HCT116 (cell line): ENCODE results near the gene TACR2. TPM values are rescaled to one million over a fixed set of nuclear protein-coding genes. Genes with fewer than 3 reads are reported as not detected.

Experiments
- ATAC-seq: fragments of 200-7000 bp; cut with Tn5 transposase; 2 replicates; pipeline ENCODE4 v1.9.1; 2020; ENCODE audit warnings: mild to moderate bottlenecking, moderate library complexity
- BruUV-seq: library from RNA; stranded (reverse); fragments of 400-500 nt; replicated peaks from 2 replicates; lab custom pipeline; 2021; lab: Mats Ljungman, UMichigan
- CTCF ChIA-PET: fragments of 300-600 bp; sonication (Branson Sonifier 250); formaldehyde crosslinking; loops from one replicate; lab custom pipeline; 2021; ENCODE audit warnings: antibody characterized with exemption; lab: Charles Lee
- POLR2A ChIA-PET: fragments of 300-600, 350-600 bp; sonication (Branson Sonifier 250); formaldehyde crosslinking; loops from one replicate; lab custom pipeline; 2021; ENCODE audit warnings: antibody characterized with exemption; lab: Charles Lee
- RAD21 ChIA-PET, 2 experiments: fragments of 300-600 bp; sonication (Branson Sonifier 250); formaldehyde crosslinking; loops; one replicate each; lab custom pipeline; 2023; ENCODE audit warnings: low total read pairs in 2 of 2; ENCODE audit not compliant: uncharacterized antibody in 2 of 2, unreplicated experiment in 2 of 2, low non-redundant PET in 1 of 2; lab: Charles Lee
- DNase-seq: peaks from one replicate; pipeline ENCODE4 v3.0.0-alpha.2; 2010; ENCODE audit warnings: low read depth, low spot score
- H2AFZ ChIP-seq: fragments of 200-600 bp; shearing (Covaris generic), sonication (generic); 2 replicates; pipeline ENCODE4 v1.6.1; 2017; ENCODE audit warnings: low read depth, mixed run types, mixed read lengths, antibody characterized with exemption, low read length; ENCODE audit not compliant: poor library complexity, severe bottlenecking
- H3K27ac ChIP-seq: 2 replicates; pipeline ENCODE4 v1.5.1; 2012; ENCODE audit warnings: low read depth, low read length
- H3K27me3 ChIP-seq: fragments of 200-600 bp; sonication (generic); 2 replicates; pipeline ENCODE4 v1.6.1; 2016; ENCODE audit warnings: mixed run types, low read length, mixed read lengths; ENCODE audit not compliant: insufficient read depth
- H3K36me3 ChIP-seq, 2 experiments: fragments of 200-500 bp in 1 of 2; fragments of 200-600 bp in 1 of 2; sonication (Bioruptor generic) in 1 of 2; sonication (generic) in 1 of 2; 2 replicates each; pipeline versions ENCODE4 v1.5.1 to v1.6.1; 2014 to 2016; ENCODE audit warnings: low read length in 2 of 2, inconsistent platforms in 1 of 2, mixed read lengths in 1 of 2, mixed run types in 1 of 2; ENCODE audit not compliant: insufficient read depth in 2 of 2, control insufficient read depth in 1 of 2
- H3K4me1 ChIP-seq, 2 experiments: fragments of 200-600 bp in 1 of 2; sonication (generic) in 1 of 2; 2 replicates each; pipeline versions ENCODE4 v1.5.1 to v1.6.1; 2012 to 2017; ENCODE audit warnings: low read length in 2 of 2, inconsistent platforms in 1 of 2, mild to moderate bottlenecking in 1 of 2, mixed read lengths in 1 of 2, mixed run types in 1 of 2, moderate library complexity in 1 of 2; ENCODE audit not compliant: insufficient read depth in 2 of 2, control insufficient read depth in 1 of 2
- H3K4me2 ChIP-seq: fragments of 200-600 bp; sonication (generic); 2 replicates; pipeline ENCODE4 v1.6.1; 2017; ENCODE audit warnings: mixed run types, low read length, mixed read lengths
- H3K4me3 ChIP-seq, 2 experiments: fragments of 200-600 bp in 1 of 2; sonication (generic) in 1 of 2; replicated peaks in 1 of 2; 2 replicates each; pipeline ENCODE4 v1.5.1; 2011 to 2016; ENCODE audit warnings: low read length in 2 of 2, control low read depth in 1 of 2, low read depth in 1 of 2, mild to moderate bottlenecking in 1 of 2, mixed read lengths in 1 of 2, mixed run types in 1 of 2
- H3K79me2 ChIP-seq: fragments of 200-600 bp; sonication (generic); 2 replicates; pipeline ENCODE4 v1.6.1; 2017; ENCODE audit warnings: mild to moderate bottlenecking, mixed run types, low read length, moderate library complexity, mixed read lengths; ENCODE audit not compliant: insufficient read depth
- H3K9ac ChIP-seq: fragments of 200-600 bp; sonication (generic); 2 replicates; pipeline ENCODE4 v1.6.1; 2016; ENCODE audit warnings: low read length, mixed read lengths
- H3K9me2 ChIP-seq: fragments of 200-600 bp; sonication (generic), shearing (Covaris generic); 2 replicates; pipeline ENCODE4 v1.6.1; 2017; ENCODE audit warnings: mixed run types, mild to moderate bottlenecking, moderate library complexity; ENCODE audit not compliant: insufficient read depth
- H3K9me3 ChIP-seq, 2 experiments: fragments of 200-500 bp in 1 of 2; fragments of 200-600 bp in 1 of 2; sonication (Bioruptor generic) in 1 of 2; sonication (generic) in 1 of 2; 2 replicates each; pipeline ENCODE4 v1.6.1; 2014 to 2017; ENCODE audit warnings: low read length in 2 of 2, mixed read lengths in 2 of 2, inconsistent platforms in 1 of 2, low read depth in 1 of 2, mild to moderate bottlenecking in 1 of 2, mixed run types in 1 of 2, moderate library complexity in 1 of 2; ENCODE audit not compliant: control insufficient read depth in 1 of 2, insufficient read depth in 1 of 2
- H4K20me1 ChIP-seq: fragments of 200-600 bp; sonication (generic), shearing (Covaris generic); 2 replicates; pipeline ENCODE4 v1.6.1; 2017; ENCODE audit warnings: mixed run types, mild to moderate bottlenecking, moderate library complexity; ENCODE audit not compliant: insufficient read depth
- CEBPB ChIP-seq: IDR thresholded peaks from 2 replicates; pipeline ENCODE4 v1.6.1; 2012; ENCODE audit warnings: low read depth
- FOSL1 ChIP-seq: IDR thresholded peaks from 2 replicates; pipeline ENCODE4 v1.6.1; 2012; ENCODE audit warnings: low read depth
- SP1 ChIP-seq: IDR thresholded peaks from 2 replicates; pipeline ENCODE4 v1.6.1; 2012; ENCODE audit warnings: low read depth
- TCF7L2 ChIP-seq: IDR thresholded peaks from 2 replicates; pipeline ENCODE4 v1.7.0; 2011; ENCODE audit warnings: borderline replicate concordance, inconsistent platforms; ENCODE audit not compliant: insufficient read depth, insufficient read length; ENCODE audit errors: extremely low read depth
- ZFX ChIP-seq: fragments of 450-650 bp; IDR thresholded peaks from 2 replicates; pipeline ENCODE4 v1.6.1; 2017
- intact Hi-C: fragments of 100-400 bp; cut with micrococcal nuclease; formaldehyde crosslinking; loops from 2 replicates; pipeline ENCODE4 v1.10.0; 2022
- total RNA-seq: library from RNA; stranded (reverse); gene quantifications from one replicate; pipeline ENCODE4 v1.2.1, GENCODE V29; 2021; ENCODE audit not compliant: unreplicated experiment
- TF ChIP-seq, protein P1 (sequence below): IDR thresholded peaks from 2 replicates; pipeline ENCODE4 v1.6.1; 2012
- TF ChIP-seq, protein P2 (sequence below), 3 experiments: fragments of 200-600 bp in 1 of 3; sonication (generic) in 1 of 3; IDR thresholded peaks in 2 of 3; conservative IDR thresholded peaks in 1 of 3; 2 replicates each; pipeline ENCODE4 v1.5.1; 2012 to 2017; ENCODE audit warnings: low read depth in 2 of 3, low read length in 2 of 3, antibody characterized with exemption in 1 of 3, borderline replicate concordance in 1 of 3, control low read depth in 1 of 3, mild to moderate bottlenecking in 1 of 3, mixed read lengths in 1 of 3, mixed run types in 1 of 3, moderate library complexity in 1 of 3; ENCODE audit not compliant: insufficient read depth in 1 of 3

Gene TACR2
- total RNA-seq, 1 experiment from 2014 or later, result not detected

DNA sequence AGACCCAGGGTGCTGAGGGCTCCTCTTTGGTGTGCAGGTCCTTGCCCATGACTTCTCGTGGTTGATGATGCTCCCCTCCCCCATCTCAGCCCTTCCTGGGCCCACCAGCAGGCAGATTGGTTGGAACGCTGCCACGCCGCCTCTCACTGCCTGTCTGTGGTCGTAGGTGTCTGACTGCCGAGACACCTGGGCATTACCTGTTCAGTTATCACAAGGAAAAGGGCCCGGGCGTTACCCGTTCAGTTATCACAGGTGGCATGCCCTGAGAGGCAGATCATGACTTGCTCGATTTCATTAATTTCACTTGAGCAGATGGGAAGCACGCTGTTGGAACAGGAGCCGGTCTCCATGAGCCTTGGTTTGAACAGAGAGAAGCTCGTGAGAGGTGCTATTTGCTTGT is 42.5 kb downstream of the TACR2 start:
- peaks cover 0 to 7% of the 10 kb centered on the region in 2 experiments; a peak in 1 of 4 replicates for H3K4me1 ChIP-seq
- H4K20me1 ChIP-seq, result no peaks in the 10 kb centered on the region
- H3K27me3 ChIP-seq, result no peaks in the 10 kb centered on the region
- ChIA-PET CTCF (no interaction called here), RAD21 (no interaction called here), POLR2A (no interaction called here)
- no TSS peak for BruUV-seq
- no peak overlapping the region for H3K27ac ChIP-seq
- intact Hi-C loops, result no loop called here
- H3K4me2 ChIP-seq, result no peak overlapping the region
- DNase-seq (no peak), ATAC-seq (no peak)
- no peaks in the 10 kb centered on the region for H3K9me2 ChIP-seq
- H3K79me2 ChIP-seq, result no peaks in the 10 kb centered on the region
- no peak overlapping the region for H2AFZ ChIP-seq
- no peaks in the 10 kb centered on the region for H3K9me3 ChIP-seq
- peaks cover 0 to 18% of the 10 kb centered on the region in 2 experiments; a peak in 2 of 4 replicates for H3K36me3 ChIP-seq
- no peak overlapping the region for H3K4me3 ChIP-seq
- H3K9ac ChIP-seq, result no peak overlapping the region
- no peak for TF ChIP-seq FOSL1
- TF ChIP-seq, protein P1, sequence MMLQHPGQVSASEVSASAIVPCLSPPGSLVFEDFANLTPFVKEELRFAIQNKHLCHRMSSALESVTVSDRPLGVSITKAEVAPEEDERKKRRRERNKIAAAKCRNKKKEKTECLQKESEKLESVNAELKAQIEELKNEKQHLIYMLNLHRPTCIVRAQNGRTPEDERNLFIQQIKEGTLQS, result no peak
- TF ChIP-seq, protein P2, sequence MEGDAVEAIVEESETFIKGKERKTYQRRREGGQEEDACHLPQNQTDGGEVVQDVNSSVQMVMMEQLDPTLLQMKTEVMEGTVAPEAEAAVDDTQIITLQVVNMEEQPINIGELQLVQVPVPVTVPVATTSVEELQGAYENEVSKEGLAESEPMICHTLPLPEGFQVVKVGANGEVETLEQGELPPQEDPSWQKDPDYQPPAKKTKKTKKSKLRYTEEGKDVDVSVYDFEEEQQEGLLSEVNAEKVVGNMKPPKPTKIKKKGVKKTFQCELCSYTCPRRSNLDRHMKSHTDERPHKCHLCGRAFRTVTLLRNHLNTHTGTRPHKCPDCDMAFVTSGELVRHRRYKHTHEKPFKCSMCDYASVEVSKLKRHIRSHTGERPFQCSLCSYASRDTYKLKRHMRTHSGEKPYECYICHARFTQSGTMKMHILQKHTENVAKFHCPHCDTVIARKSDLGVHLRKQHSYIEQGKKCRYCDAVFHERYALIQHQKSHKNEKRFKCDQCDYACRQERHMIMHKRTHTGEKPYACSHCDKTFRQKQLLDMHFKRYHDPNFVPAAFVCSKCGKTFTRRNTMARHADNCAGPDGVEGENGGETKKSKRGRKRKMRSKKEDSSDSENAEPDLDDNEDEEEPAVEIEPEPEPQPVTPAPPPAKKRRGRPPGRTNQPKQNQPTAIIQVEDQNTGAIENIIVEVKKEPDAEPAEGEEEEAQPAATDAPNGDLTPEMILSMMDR (IDR thresholded peaks at IDR 0.05 in 2 of 3, conservative IDR thresholded peaks at IDR 0.05 in 1 of 3; ENCODE audit: borderline replicate concordance in 1 of 3, insufficient read depth in 1 of 3, low read depth in 2 of 3, low read length in 2 of 3), result no peak
- no peak for TF ChIP-seq CEBPB
- no peak for TF ChIP-seq ZFX
- TF ChIP-seq SP1, result no peak
- no peak for TF ChIP-seq TCF7L2
